OCI-LY7 (cell line): ENCODE results near the gene RPUSD3. TPM values are rescaled to one million over a fixed set of nuclear protein-coding genes. Genes with fewer than 3 reads are reported as not detected.

Experiments used
- BruUV-seq: library from RNA; stranded (reverse); fragments of 400-500 nt; replicated peaks from 2 replicates; lab custom pipeline; 2021; lab: Mats Ljungman, UMichigan
- CTCF ChIA-PET: fragments of 300-600 bp; sonication (Branson Sonifier 250); formaldehyde crosslinking; loops from one replicate; lab custom pipeline; 2022; ENCODE audit warnings: antibody characterized with exemption; ENCODE audit not compliant: unreplicated experiment; lab: Charles Lee
- POLR2A ChIA-PET: fragments of 300-600 bp; sonication (Branson Sonifier 250); formaldehyde crosslinking; loops from one replicate; lab custom pipeline; 2022; ENCODE audit warnings: antibody characterized with exemption; lab: Charles Lee
- DNase-seq: peaks from one replicate; pipeline ENCODE4 v3.0.0-alpha.2; 2015; ENCODE audit warnings: low spot score
- H2AFZ ChIP-seq: fragments of 200-600 bp; sonication (generic), shearing (Covaris generic); 2 replicates; pipeline ENCODE4 v1.6.1; 2014; ENCODE audit warnings: mild to moderate bottlenecking, antibody characterized with exemption, low read length, moderate library complexity
- H3K27ac ChIP-seq: fragments of 200-600 bp; sonication (generic); 2 replicates; pipeline ENCODE4 v1.5.1; 2014; ENCODE audit warnings: mixed run types, low read depth, mild to moderate bottlenecking, moderate library complexity, low read length, inconsistent platforms; ENCODE audit not compliant: poor library complexity, severe bottlenecking
- H3K36me3 ChIP-seq: fragments of 200-600 bp; sonication (generic); 2 replicates; pipeline ENCODE4 v1.6.1; 2014; ENCODE audit warnings: mild to moderate bottlenecking, antibody characterized with exemption, low read length, moderate library complexity, mixed read lengths; ENCODE audit not compliant: insufficient read depth
- H3K4me1 ChIP-seq: fragments of 200-600 bp; sonication (generic); 2 replicates; pipeline ENCODE4 v1.5.1; 2014; ENCODE audit warnings: mild to moderate bottlenecking, low read length; ENCODE audit not compliant: insufficient read depth, poor library complexity, severe bottlenecking
- H3K4me2 ChIP-seq: fragments of 200-600 bp; sonication (generic); 2 replicates; pipeline ENCODE4 v1.6.1; 2014; ENCODE audit warnings: mild to moderate bottlenecking, low read length
- H3K4me3 ChIP-seq: fragments of 200-600 bp; sonication (generic); 2 replicates; pipeline ENCODE4 v1.5.1; 2014; ENCODE audit warnings: mild to moderate bottlenecking, low read depth, low read length; ENCODE audit not compliant: poor library complexity, severe bottlenecking
- H3K79me2 ChIP-seq: fragments of 200-600 bp; sonication (generic); 2 replicates; pipeline ENCODE4 v1.6.1; 2016; ENCODE audit warnings: low read depth, mild to moderate bottlenecking, low read length, moderate library complexity, mixed read lengths; ENCODE audit not compliant: insufficient read depth
- H3K9me2 ChIP-seq: fragments of 200-600 bp; sonication (generic); 2 replicates; pipeline ENCODE4 v1.6.1; 2016; ENCODE audit warnings: mild to moderate bottlenecking, low read length, mixed read lengths; ENCODE audit not compliant: insufficient read depth
- H3K9me3 ChIP-seq: fragments of 200-600 bp; sonication (generic); 2 replicates; pipeline ENCODE4 v1.6.1; 2014; ENCODE audit warnings: mild to moderate bottlenecking, mixed run types, low read length, mixed read lengths
- H4K20me1 ChIP-seq: fragments of 200-600 bp; sonication (generic); 2 replicates; pipeline ENCODE4 v1.6.1; 2014; ENCODE audit warnings: mild to moderate bottlenecking, antibody characterized with exemption, low read length, moderate library complexity, mixed read lengths; ENCODE audit not compliant: insufficient read depth
- EZH2phosphoT487 ChIP-seq: fragments of 200-600 bp; sonication (generic); IDR thresholded peaks from 2 replicates; pipeline ENCODE4 v1.6.1; 2018; ENCODE audit warnings: low read depth, borderline replicate concordance, mild to moderate bottlenecking, mixed run types, antibody characterized with exemption, low read length, moderate library complexity, mixed read lengths
- intact Hi-C: fragments of 100-400 bp; cut with micrococcal nuclease; formaldehyde crosslinking; loops from one replicate; pipeline ENCODE4 v1.10.0; 2022; ENCODE audit not compliant: unreplicated experiment
- total RNA-seq, 2 experiments: library from RNA; depleted of rRNA in 1 of 2; stranded (reverse); fragments of >200 nt in 1 of 2; shearing (Covaris generic) in 1 of 2; gene quantifications; 2 replicates each; pipeline ENCODE4 v1.2.3, GENCODE V29; 2014 to 2022
- TF ChIP-seq, protein P1 (sequence below): fragments of 200-600 bp; sonication (generic); conservative IDR thresholded peaks from 2 replicates; pipeline ENCODE4 v1.5.1; 2014; ENCODE audit warnings: mild to moderate bottlenecking, antibody characterized with exemption, low read length, moderate library complexity, mixed read lengths

Gene RPUSD3
- total RNA-seq, 2 experiments from 2014 or later = 44.2 to 59.2 TPM

DNA sequence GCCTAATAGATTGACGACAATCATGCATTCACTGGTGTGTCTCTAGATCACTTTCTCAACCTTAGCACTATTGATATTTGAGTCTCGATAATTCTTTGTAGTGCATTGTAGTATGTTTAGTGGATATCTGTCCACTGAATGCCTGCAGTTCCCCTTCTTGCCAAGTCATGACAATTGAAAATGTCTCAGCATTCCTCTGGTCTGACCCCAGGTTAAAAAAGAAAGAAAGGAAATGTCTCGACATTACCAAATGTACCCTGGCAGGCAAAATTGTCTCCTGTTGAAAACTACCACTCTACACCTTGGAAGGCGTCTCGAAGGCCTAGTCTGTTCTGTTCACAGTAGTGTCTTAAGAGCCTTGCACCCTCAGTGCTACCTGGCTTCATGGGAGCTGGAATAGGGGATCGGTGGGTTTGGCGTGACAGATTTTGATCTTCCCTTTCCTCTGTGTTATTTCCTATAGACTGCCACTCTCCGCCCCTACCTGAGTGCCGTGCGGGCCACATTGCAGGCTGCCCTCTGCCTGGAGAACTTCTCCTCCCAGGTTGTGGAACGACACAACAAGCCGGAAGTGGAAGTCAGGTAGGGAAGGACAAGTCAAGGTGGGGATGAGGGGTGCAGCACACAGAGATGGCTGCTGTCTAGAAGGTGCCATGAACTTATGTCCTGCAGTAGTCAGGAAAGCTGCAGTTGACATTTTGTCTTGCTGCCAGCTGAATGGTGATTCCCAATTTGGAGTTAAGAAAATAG lies 46.4 kb downstream of the RPUSD3 start:
- no TSS peak for BruUV-seq
- TF ChIP-seq, protein P1, sequence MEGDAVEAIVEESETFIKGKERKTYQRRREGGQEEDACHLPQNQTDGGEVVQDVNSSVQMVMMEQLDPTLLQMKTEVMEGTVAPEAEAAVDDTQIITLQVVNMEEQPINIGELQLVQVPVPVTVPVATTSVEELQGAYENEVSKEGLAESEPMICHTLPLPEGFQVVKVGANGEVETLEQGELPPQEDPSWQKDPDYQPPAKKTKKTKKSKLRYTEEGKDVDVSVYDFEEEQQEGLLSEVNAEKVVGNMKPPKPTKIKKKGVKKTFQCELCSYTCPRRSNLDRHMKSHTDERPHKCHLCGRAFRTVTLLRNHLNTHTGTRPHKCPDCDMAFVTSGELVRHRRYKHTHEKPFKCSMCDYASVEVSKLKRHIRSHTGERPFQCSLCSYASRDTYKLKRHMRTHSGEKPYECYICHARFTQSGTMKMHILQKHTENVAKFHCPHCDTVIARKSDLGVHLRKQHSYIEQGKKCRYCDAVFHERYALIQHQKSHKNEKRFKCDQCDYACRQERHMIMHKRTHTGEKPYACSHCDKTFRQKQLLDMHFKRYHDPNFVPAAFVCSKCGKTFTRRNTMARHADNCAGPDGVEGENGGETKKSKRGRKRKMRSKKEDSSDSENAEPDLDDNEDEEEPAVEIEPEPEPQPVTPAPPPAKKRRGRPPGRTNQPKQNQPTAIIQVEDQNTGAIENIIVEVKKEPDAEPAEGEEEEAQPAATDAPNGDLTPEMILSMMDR = no peak
- TF ChIP-seq EZH2phosphoT487 = no peak
- no peak overlapping the region for H2AFZ ChIP-seq
- ChIA-PET CTCF (no interaction called here), POLR2A (interaction anchor here (0.6 to 0.7 kb wide), 5 partner anchors 14 to 481 kb away, joined by 3 to 7 read pairs (median 4); no protein-coding TSS in a partner anchor)
- DNase-seq = no peak
- H4K20me1 ChIP-seq = peaks cover 10% of the 10 kb centered on the region; the same call in 1 of the 2 replicates
- H3K27ac ChIP-seq = no peak overlapping the region
- H3K36me3 ChIP-seq = peaks cover 84% of the 10 kb centered on the region
- H3K4me2 ChIP-seq = no peak overlapping the region
- no peaks in the 10 kb centered on the region for H3K9me2 ChIP-seq
- peaks cover 53% of the 10 kb centered on the region for H3K79me2 ChIP-seq
- H3K9me3 ChIP-seq = no peaks in the 10 kb centered on the region
- H3K4me1 ChIP-seq = peaks cover 29% of the 10 kb centered on the region
- H3K4me3 ChIP-seq = no peak overlapping the region
- intact Hi-C loops = no loop called here

DNA sequence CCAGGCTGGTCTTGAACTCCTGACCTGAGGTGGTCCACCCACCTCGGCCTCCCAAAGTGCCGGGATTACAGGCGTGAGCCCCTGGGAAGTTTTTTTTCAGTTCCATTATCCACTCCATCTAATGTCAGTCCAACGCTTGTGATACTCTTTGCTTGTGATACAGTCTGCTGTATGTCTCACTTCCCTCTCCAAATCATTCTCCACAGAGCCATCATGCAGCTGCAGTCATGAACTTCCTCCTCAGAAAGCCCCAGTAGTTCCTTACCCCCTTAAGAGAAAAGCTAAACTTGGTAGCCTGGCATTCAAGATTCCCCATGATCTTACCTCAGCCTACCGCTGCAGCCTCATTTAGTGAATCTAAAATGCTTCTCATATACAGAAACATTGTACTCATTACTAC lies 48.6 kb downstream of the RPUSD3 start:
- POLR2A ChIA-PET = interaction anchor here (0.7 to 2.0 kb wide), 6 partner anchors 10 to 45 kb away, joined by 3 to 9 read pairs (median 6); partner anchors contain the start of gene OGG1
- Histone ChIP-seq H3K4me3 (peak overlapping the region; percentile 96), H3K4me1 (peaks cover 46% of the 10 kb centered on the region), H4K20me1 (peaks cover 10% of the 10 kb centered on the region; the same call in 1 of the 2 replicates), H2AFZ (no peak overlapping the region), H3K4me2 (peak overlapping the region; percentile 97), H3K36me3 (peaks cover 72% of the 10 kb centered on the region), H3K9me3 (no peaks in the 10 kb centered on the region), H3K79me2 (peaks cover 66% of the 10 kb centered on the region), H3K9me2 (no peaks in the 10 kb centered on the region), H3K27ac (peak overlapping the region; percentile 72)
- intact Hi-C loops = no loop called here
- no TSS peak for BruUV-seq
- peak; percentile 68 for DNase-seq
- no peak for TF ChIP-seq EZH2phosphoT487
- TF ChIP-seq, protein P1 = no peak
- CTCF ChIA-PET = interaction anchor here (0.8 kb wide), 1 partner anchor 9 kb away, joined by 5 read pairs; no protein-coding TSS in a partner anchor
